ENCODE measurements around the gene PIAS4.

GRCh38 chr19:4064496-4065260 lies 57.1 kb downstream of the PIAS4 start:
- no peak for TF ChIP-seq CTCF (IDR thresholded peaks at IDR 0.05)
- TF ChIP-seq POLR2A (IDR thresholded peaks at IDR 0.05): no peak
